IMR-90 (cell line): Measurements from ENCODE around the gene ADAM33. TPM values are rescaled to one million over a fixed set of nuclear protein-coding genes. Genes with fewer than 3 reads are reported as not detected.

ENCODE experiments used
- ATAC-seq: fragments of 200-7000 bp; cut with Tn5 transposase; 2 replicates; pipeline ENCODE4 v1.9.1; 2020; ENCODE audit warnings: low read depth, mild to moderate bottlenecking, moderate library complexity
- Bru-seq: library from RNA; stranded (reverse); fragments of 400-500 nt; gene quantifications from one replicate; lab custom pipeline; 2021; lab: Mats Ljungman, UMichigan
- BruChase-seq, 2 experiments: library from RNA; stranded (reverse); fragments of 400-500 nt; gene quantifications; one replicate each; lab custom pipeline; 2021; lab: Mats Ljungman, UMichigan
- BruUV-seq: library from RNA; stranded (reverse); fragments of 400-500 nt; replicated peaks from 2 replicates; lab custom pipeline; 2021; lab: Mats Ljungman, UMichigan
- CTCF ChIA-PET: fragments of 300-600 bp; formaldehyde crosslinking; extraction: SDS; loops from one replicate; lab custom pipeline; 2021; ENCODE audit warnings: antibody characterized with exemption; lab: Yijun Ruan, JAX
- POLR2A ChIA-PET: fragments of 300-600 bp; sonication (Branson Sonifier 250); formaldehyde crosslinking; loops from one replicate; lab custom pipeline; 2022; ENCODE audit warnings: antibody characterized with exemption; ENCODE audit not compliant: unreplicated experiment; lab: Charles Lee
- DNase-seq: peaks from one replicate; pipeline ENCODE4 v3.0.0; 2013
- H2AFZ ChIP-seq: replicated peaks from 2 replicates; pipeline ENCODE3; 2013; ENCODE audit warnings: low read length, mild to moderate bottlenecking; ENCODE audit not compliant: poor library complexity
- H2AK5ac ChIP-seq: 2 replicates; pipeline ENCODE4 v1.6.1; 2013; ENCODE audit warnings: low read depth, low read length, inconsistent platforms
- H2AK9ac ChIP-seq: replicated peaks from 2 replicates; pipeline ENCODE3; 2013; ENCODE audit warnings: mild to moderate bottlenecking, low read depth, low read length, moderate library complexity; ENCODE audit not compliant: poor library complexity
- H2BK120ac ChIP-seq: 2 replicates; pipeline ENCODE4 v1.6.1; 2013; ENCODE audit warnings: low read depth, low read length, inconsistent platforms
- H2BK15ac ChIP-seq: 3 replicates; pipeline ENCODE4 v1.6.1; 2013; ENCODE audit warnings: low read depth, low read length, inconsistent platforms
- H2BK20ac ChIP-seq: 2 replicates; pipeline ENCODE4 v1.6.1; 2013; ENCODE audit warnings: low read depth, mild to moderate bottlenecking, inconsistent platforms, low read length, moderate library complexity
- H2BK5ac ChIP-seq: 2 replicates; pipeline ENCODE4 v1.6.1; 2013; ENCODE audit warnings: mild to moderate bottlenecking, low read depth, low read length, inconsistent platforms; ENCODE audit not compliant: poor library complexity, severe bottlenecking
- H3K14ac ChIP-seq: replicated peaks from 2 replicates; pipeline ENCODE4 v1.6.1; 2013; ENCODE audit warnings: low read depth, low read length, inconsistent platforms
- H3K18ac ChIP-seq: 2 replicates; pipeline ENCODE4 v1.6.1; 2013; ENCODE audit warnings: low read depth, low read length, control low read depth
- H3K23ac ChIP-seq: 2 replicates; pipeline ENCODE4 v1.6.1; 2013; ENCODE audit warnings: low read depth, low read length, inconsistent platforms
- H3K27ac ChIP-seq: 2 replicates; pipeline ENCODE4 v1.5.1; 2013; ENCODE audit warnings: mild to moderate bottlenecking, control low read depth, low read length; ENCODE audit not compliant: insufficient read depth
- H3K27me3 ChIP-seq: 2 replicates; pipeline ENCODE4 v1.6.1; 2013; ENCODE audit warnings: low read length; ENCODE audit not compliant: control insufficient read depth, insufficient read depth
- H3K36me3 ChIP-seq: 2 replicates; pipeline ENCODE4 v1.6.1; 2013; ENCODE audit warnings: low read length, mixed read lengths; ENCODE audit not compliant: control insufficient read depth, insufficient read depth
- H3K4ac ChIP-seq: 2 replicates; pipeline ENCODE4 v1.6.1; 2013; ENCODE audit warnings: low read depth, low read length, inconsistent platforms
- H3K4me1 ChIP-seq: 2 replicates; pipeline ENCODE4 v1.6.1; 2013; ENCODE audit warnings: low read length, mixed read lengths; ENCODE audit not compliant: control insufficient read depth, insufficient read depth
- H3K4me2 ChIP-seq: 2 replicates; pipeline ENCODE4 v1.6.1; 2013; ENCODE audit warnings: low read depth, mild to moderate bottlenecking, control low read depth, low read length, moderate library complexity
- H3K4me3 ChIP-seq: 2 replicates; pipeline ENCODE4 v1.5.1; 2013; ENCODE audit warnings: low read depth, mild to moderate bottlenecking, control low read depth, low read length, moderate library complexity; ENCODE audit not compliant: insufficient read depth
- H3K56ac ChIP-seq: 2 replicates; pipeline ENCODE4 v1.6.1; 2013; ENCODE audit warnings: low read length, inconsistent platforms; ENCODE audit not compliant: insufficient read depth; ENCODE audit errors: extremely low read depth
- H3K79me1 ChIP-seq, 2 experiments: 2 replicates each; pipeline ENCODE4 v1.6.1; 2013; ENCODE audit warnings: low read length in 2 of 2, inconsistent platforms in 1 of 2, low read depth in 1 of 2
- H3K9ac ChIP-seq: 2 replicates; pipeline ENCODE4 v1.6.1; 2013; ENCODE audit warnings: low read depth, low read length, control low read depth
- H3K9me1 ChIP-seq: 2 replicates; pipeline ENCODE4 v1.6.1; 2013; ENCODE audit warnings: low read length, inconsistent platforms; ENCODE audit not compliant: insufficient read depth
- H3K9me3 ChIP-seq: 2 replicates; pipeline ENCODE4 v1.6.1; 2013; ENCODE audit warnings: low read length; ENCODE audit not compliant: control insufficient read depth, insufficient read depth
- H4K20me1 ChIP-seq: 2 replicates; pipeline ENCODE4 v1.6.1; 2013; ENCODE audit warnings: low read length, inconsistent platforms; ENCODE audit not compliant: insufficient read depth
- H4K5ac ChIP-seq: 2 replicates; pipeline ENCODE4 v1.6.1; 2013; ENCODE audit warnings: mild to moderate bottlenecking, low read depth, low read length, control low read depth
- H4K8ac ChIP-seq, 2 experiments: 2 replicates each; pipeline ENCODE4 v1.6.1; 2013; ENCODE audit warnings: low read depth in 2 of 2, low read length in 2 of 2, control low read depth in 1 of 2, inconsistent platforms in 1 of 2
- H4K91ac ChIP-seq: 2 replicates; pipeline ENCODE4 v1.6.1; 2013; ENCODE audit warnings: low read depth, low read length, inconsistent platforms; ENCODE audit not compliant: insufficient read depth
- POLR2A ChIP-seq: IDR thresholded peaks from 2 replicates; pipeline ENCODE4 v1.6.1; 2012; ENCODE audit warnings: mild to moderate bottlenecking, low read depth, low read length
- WGBS, 2 experiments: methylation state at CpG; one replicate each; pipeline versions ENCODE4 v1.1.5 to v1.1.7; 2013; ENCODE audit warnings: missing lambda C conversion rate in 2 of 2; ENCODE audit not compliant: insufficient read length in 1 of 2; ENCODE audit errors: extremely low coverage in 2 of 2; 5-methylcytosine and 5-hydroxymethylcytosine counted together
- dilution Hi-C: fragments of 300-500 bp; cut with HindIII; formaldehyde crosslinking; loops from one replicate; pipeline ENCODE4 v1.14.3; 2018; ENCODE audit warnings: low sequenced_read_pairs; ENCODE audit not compliant: unreplicated experiment
- in situ Hi-C: fragments of 300-500 bp; cut with MboI; formaldehyde crosslinking; loops from 3 replicates; pipeline ENCODE4 v1.14.3; 2019; ENCODE audit warnings: low sequenced_read_pairs, inconsistent platforms, mixed read lengths
- intact Hi-C: fragments of 100-400 bp; cut with micrococcal nuclease; formaldehyde crosslinking; loops from 2 replicates; pipeline ENCODE4 v1.10.0; 2022
- long read RNA-seq: library from polyadenylated mRNA; unstranded; transcript quantifications from one replicate; pipeline ENCODE4 v2.0.0, GENCODE V29; 2021; ENCODE audit not compliant: unreplicated experiment
- polyA plus RNA-seq, 3 experiments: library from polyadenylated mRNA; depleted of rRNA; stranded (reverse); fragments of >200 nt; gene quantifications; 2 replicates each; pipeline ENCODE4 v1.2.3, GENCODE V29; 2012; ENCODE audit warnings: low replicate concordance in 1 of 3
- total RNA-seq: library from RNA; depleted of rRNA; stranded (reverse); fragments of >200 nt; gene quantifications from 2 replicates; pipeline ENCODE4 v1.2.3, GENCODE V29; 2012; rRNA removed

Gene ADAM33
- total RNA-seq (under 0.01 and 0.18 TPM in 2 replicates), polyA plus RNA-seq (2012; rRNA removed) (1.6 and 1.7 TPM in 2 replicates), Bru-seq, nascent RNA (percentile 29 among the genes with signal in this experiment), BruChase-seq, experiment 1, labeled RNA remaining after a 6-hour chase (percentile 37 among the genes with signal in this experiment), BruChase-seq, experiment 2, labeled RNA remaining after a 2-hour chase (percentile 30 among the genes with signal in this experiment)
- 0.13 and 0.60 TPM in 2 replicates for polyA plus RNA-seq (2012; cell fraction: cytosol; rRNA removed)
- 17.6 and 23.5 TPM in 2 replicates for polyA plus RNA-seq (2012; cell fraction: nucleus; rRNA removed; ENCODE audit: low replicate concordance)
- long read RNA-seq, partial matches to known transcripts = 1 of 1 reads
- long read RNA-seq, other reads (novel, unspliced or antisense) = 0 of 1 reads

- peaks cover 16% of the 10 kb centered on the region for H3K9me1 ChIP-seq
- H3K56ac ChIP-seq = no peak within 1 kb of the TSS
- no TSS peak for BruUV-seq
- no peak within 1 kb of the TSS; the same call in 1 of the 2 replicates for H3K9ac ChIP-seq
- H3K27ac ChIP-seq = no peak within 1 kb of the TSS
- H2AK9ac ChIP-seq = peak within 1 kb of the TSS; percentile 57
- H2BK5ac ChIP-seq = no peak within 1 kb of the TSS
- intact Hi-C loops (no loop called here), in situ Hi-C loops (no loop called here), dilution Hi-C loops (no loop called here)
- no peak within 1 kb of the TSS for H2BK120ac ChIP-seq
- no peak within 1 kb of the TSS; the same call in 1 of the 2 replicates for H3K18ac ChIP-seq
- 44% methylated on average over 19 of the region's 65 CpGs; no CpG with 5 or more reads in 1 of the 2 experiments for WGBS, 2 experiments
- H3K4me2 ChIP-seq = peak within 1 kb of the TSS; percentile 31; the same call in 1 of the 2 replicates
- H4K20me1 ChIP-seq = no peaks in the 10 kb centered on the region
- H2BK15ac ChIP-seq = no peak within 1 kb of the TSS; the same call in 2 of the 3 replicates
- DNase-seq = no peak
- CTCF ChIA-PET = interaction anchor here (0.7 kb wide), 2 partner anchors 19 to 125 kb away, joined by 3 to 10 read pairs; no protein-coding TSS in a partner anchor
- H2AFZ ChIP-seq = peak within 1 kb of the TSS; percentile 82
- no peak within 1 kb of the TSS for H4K8ac ChIP-seq
- no peak within 1 kb of the TSS for H2AK5ac ChIP-seq
- H3K4ac ChIP-seq = peak within 1 kb of the TSS; percentile 12; the same call in 1 of the 2 replicates
- ATAC-seq = peak; percentile 34
- peak within 1 kb of the TSS; percentile 4; the same call in 1 of the 2 replicates for H3K23ac ChIP-seq
- POLR2A ChIA-PET = interaction anchor here (0.7 kb wide), 1 partner anchor 28 kb away, joined by 9 read pairs; no protein-coding TSS in a partner anchor
- H3K4me3 ChIP-seq = no peak within 1 kb of the TSS; the same call in 1 of the 2 replicates
- no peak within 1 kb of the TSS; the same call in 1 of the 2 replicates for H4K91ac ChIP-seq
- H3K9me3 ChIP-seq = no peaks in the 10 kb centered on the region
- no peak within 1 kb of the TSS for H4K5ac ChIP-seq
- TF ChIP-seq POLR2A = no peak
- no peaks in the 10 kb centered on the region for H3K36me3 ChIP-seq
- peaks cover 2% of the 10 kb centered on the region; the same call in 1 of the 2 replicates for H3K27me3 ChIP-seq
- H3K79me1 ChIP-seq = no peaks in the 10 kb centered on the region
- peaks cover 32% of the 10 kb centered on the region for H3K4me1 ChIP-seq
- no peak within 1 kb of the TSS for H3K14ac ChIP-seq
- no peak within 1 kb of the TSS for H2BK20ac ChIP-seq
Measured at GRCh38 chr20:3681931-3682781, at the start of gene ADAM33. Gene ADAM33, minus strand, starts transcription at chr20:3682010. Its CDS starts 6 bp downstream, at chr20:3682004.
